Mucosa of rectum (tissue), 2 donors: Measurements from ENCODE around the gene POU2F1.

Experiments
- H3K27ac ChIP-seq, 2 donors: one replicate each; pipeline ENCODE4 v1.7.0; 2013; ENCODE audit warnings: inconsistent platforms in 2 of 2, low read depth in 2 of 2, low read length in 2 of 2
- H3K27me3 ChIP-seq, 2 donors: one replicate each; pipeline ENCODE4 v1.7.0; 2013; ENCODE audit warnings: low read length in 2 of 2; ENCODE audit not compliant: control insufficient read depth in 2 of 2, insufficient read depth in 2 of 2
- H3K36me3 ChIP-seq, 2 donors: one replicate each; pipeline ENCODE4 v1.7.0; 2013; ENCODE audit warnings: low read length in 2 of 2; ENCODE audit not compliant: control insufficient read depth in 2 of 2, insufficient read depth in 2 of 2
- H3K4me1 ChIP-seq, 2 donors: one replicate each; pipeline ENCODE4 v1.7.0; 2013; ENCODE audit warnings: low read length in 2 of 2, mild to moderate bottlenecking in 1 of 2; ENCODE audit not compliant: control insufficient read depth in 2 of 2, insufficient read depth in 2 of 2
- H3K4me3 ChIP-seq, 2 donors: one replicate each; pipeline ENCODE4 v1.7.0; 2013; ENCODE audit warnings: low read length in 2 of 2
- H3K9ac ChIP-seq, 2 donors: one replicate each; pipeline ENCODE4 v1.7.0; 2013; ENCODE audit warnings: low read length in 2 of 2, low read depth in 1 of 2, mild to moderate bottlenecking in 1 of 2
- H3K9me3 ChIP-seq, 2 donors: one replicate each; pipeline ENCODE4 v1.7.0; 2013; ENCODE audit warnings: low read length in 2 of 2; ENCODE audit not compliant: control insufficient read depth in 2 of 2
- donor health status: healthy.
- donor health status: Normal muscosa, but diverticular disease.

Gene POU2F1

GRCh38 chr1:167263819-167264464, 43.3 kb downstream of the POU2F1 start:
- Histone ChIP-seq H3K9ac (no peak overlapping the region), H3K36me3 (no peaks in the 10 kb centered on the region), H3K27me3 (no peaks in the 10 kb centered on the region), H3K4me1 (peaks cover 9 to 10% of the 10 kb centered on the region in 2 donors), H3K4me3 (no peak overlapping the region), H3K9me3 (no peaks in the 10 kb centered on the region), H3K27ac (no peak overlapping the region)

- H3K4me1 ChIP-seq: peaks cover 4 to 7% of the 10 kb centered on the region in 2 donors
- H3K27me3 ChIP-seq: no peaks in the 10 kb centered on the region
- no peaks in the 10 kb centered on the region for H3K36me3 ChIP-seq
Observed at GRCh38 chr1:167266965-167267364, 46.3 kb downstream of the POU2F1 start.

GRCh38 chr1:167268347-167268787, 47.7 kb downstream of the POU2F1 start:
- H3K9me3 ChIP-seq: no peaks in the 10 kb centered on the region
- no peaks in the 10 kb centered on the region for H3K36me3 ChIP-seq
- H3K4me3 ChIP-seq: no peak overlapping the region
- H3K9ac ChIP-seq: no peak overlapping the region
- H3K27ac ChIP-seq: no peak overlapping the region
- H3K4me1 ChIP-seq: peaks cover 4 to 7% of the 10 kb centered on the region in 2 donors
- no peaks in the 10 kb centered on the region for H3K27me3 ChIP-seq

More at GRCh38 chr1:167266965-167267364, 46.3 kb downstream of the POU2F1 start:
- Histone ChIP-seq H3K27ac (no peak overlapping the region), H3K4me3 (no peak overlapping the region), H3K9me3 (no peaks in the 10 kb centered on the region), H3K9ac (no peak overlapping the region)

- H3K4me3 ChIP-seq: no peak overlapping the region
- no peaks in the 10 kb centered on the region for H3K36me3 ChIP-seq
- no peak overlapping the region for H3K9ac ChIP-seq
- H3K27me3 ChIP-seq: no peaks in the 10 kb centered on the region
- peaks cover 0 to 3% of the 10 kb centered on the region in 2 donors for H3K4me1 ChIP-seq
- H3K27ac ChIP-seq: no peak overlapping the region
- no peaks in the 10 kb centered on the region for H3K9me3 ChIP-seq
Observed at GRCh38 chr1:167270349-167271092, 49.8 kb downstream of the POU2F1 start.

- Histone ChIP-seq H3K27ac (no peak overlapping the region), H3K4me1 (peaks cover 0 to 3% of the 10 kb centered on the region in 2 donors), H3K9me3 (no peaks in the 10 kb centered on the region), H3K27me3 (no peaks in the 10 kb centered on the region), H3K9ac (no peak overlapping the region), H3K4me3 (no peak overlapping the region), H3K36me3 (no peaks in the 10 kb centered on the region)
Observed at GRCh38 chr1:167272369-167272957, 51.8 kb downstream of the POU2F1 start.

GRCh38 chr1:167273027-167273800, 52.5 kb downstream of the POU2F1 start:
- Histone ChIP-seq H3K27ac (no peak overlapping the region), H3K9ac (no peak overlapping the region), H3K4me3 (no peak overlapping the region), H3K9me3 (no peaks in the 10 kb centered on the region), H3K4me1 (peaks cover 0 to 3% of the 10 kb centered on the region in 2 donors), H3K36me3 (no peaks in the 10 kb centered on the region), H3K27me3 (no peaks in the 10 kb centered on the region)

- H3K4me1 ChIP-seq: no peaks in the 10 kb centered on the region
- no peak overlapping the region for H3K4me3 ChIP-seq
- H3K9ac ChIP-seq: no peak overlapping the region
- H3K27me3 ChIP-seq: no peaks in the 10 kb centered on the region
- H3K36me3 ChIP-seq: no peaks in the 10 kb centered on the region
- no peaks in the 10 kb centered on the region for H3K9me3 ChIP-seq
- no peak overlapping the region for H3K27ac ChIP-seq
Observed at GRCh38 chr1:167274061-167274460, 53.4 kb downstream of the POU2F1 start.

- no peak overlapping the region for H3K4me3 ChIP-seq
- no peaks in the 10 kb centered on the region for H3K4me1 ChIP-seq
- no peaks in the 10 kb centered on the region for H3K27me3 ChIP-seq
- no peak overlapping the region for H3K9ac ChIP-seq
- H3K27ac ChIP-seq: no peak overlapping the region
- no peaks in the 10 kb centered on the region for H3K36me3 ChIP-seq
- H3K9me3 ChIP-seq: no peaks in the 10 kb centered on the region
Observed at GRCh38 chr1:167276969-167277368, 56.3 kb downstream of the POU2F1 start.

- H3K9ac ChIP-seq: no peak overlapping the region
- H3K9me3 ChIP-seq: no peaks in the 10 kb centered on the region
- no peaks in the 10 kb centered on the region for H3K4me1 ChIP-seq
- no peaks in the 10 kb centered on the region for H3K36me3 ChIP-seq
- H3K27ac ChIP-seq: no peak overlapping the region
- H3K4me3 ChIP-seq: no peak overlapping the region
- H3K27me3 ChIP-seq: no peaks in the 10 kb centered on the region
Observed at GRCh38 chr1:167278497-167278896, 57.8 kb downstream of the POU2F1 start.

- H3K27me3 ChIP-seq: no peaks in the 10 kb centered on the region
- no peaks in the 10 kb centered on the region for H3K4me1 ChIP-seq
- no peak overlapping the region for H3K27ac ChIP-seq
- H3K9ac ChIP-seq: no peak overlapping the region
- H3K4me3 ChIP-seq: no peak overlapping the region
- no peaks in the 10 kb centered on the region for H3K9me3 ChIP-seq
- no peaks in the 10 kb centered on the region for H3K36me3 ChIP-seq
Observed at GRCh38 chr1:167280912-167281311, 60.2 kb downstream of the POU2F1 start.
